Prostate gland (tissue), 2 donors: ENCODE data around the gene EPHA1. TPM values are rescaled to one million over a fixed set of nuclear protein-coding genes. Genes with fewer than 3 reads are reported as not detected.

Experiments used
- DNase-seq: peaks from one replicate; pipeline ENCODE4 v3.0.0-alpha.2; 2019; ENCODE audit warnings: low spot score
- H3K27ac ChIP-seq, 2 donors: fragments of 200-600 bp; sonication (generic); 2 replicates each; pipeline ENCODE4 v1.5.1; 2017 to 2019
- H3K27me3 ChIP-seq: fragments of 200-600 bp; sonication (generic); replicated peaks from 2 replicates; pipeline ENCODE4 v1.5.1; 2019; ENCODE audit not compliant: insufficient read depth
- H3K36me3 ChIP-seq, 2 donors: fragments of 200-600 bp; sonication (generic); 1 replicate in 1 of 2; 2 replicates in 1 of 2; pipeline versions ENCODE4 v1.5.1 to v1.8.1; 2017 to 2019
- H3K4me1 ChIP-seq: fragments of 200-600 bp; sonication (generic); replicated peaks from 2 replicates; pipeline ENCODE4 v1.5.1; 2019
- H3K4me3 ChIP-seq, 2 donors: fragments of 200-600 bp; sonication (generic); 2 replicates each; pipeline ENCODE4 v1.5.1; 2017 to 2019
- H3K9me3 ChIP-seq: fragments of 200-600 bp; sonication (generic); 2 replicates; pipeline ENCODE4 v1.5.1; 2017
- CTCF ChIP-seq, 4 experiments: fragments of 200-600 bp in 2 of 4; fragments of 450-650 bp in 2 of 4; sonication (generic) in 2 of 4; IDR thresholded peaks; 1 replicate in 3 of 4; 2 replicates in 1 of 4; pipeline ENCODE4 v1.5.1; 2016 to 2019; ENCODE audit warnings: antibody characterized with exemption in 4 of 4, mild to moderate bottlenecking in 2 of 4, moderate library complexity in 2 of 4
- POLR2A ChIP-seq: fragments of 450-650 bp; IDR thresholded peaks from one replicate; pipeline ENCODE4 v1.6.1; 2016; ENCODE audit warnings: antibody characterized with exemption, mild to moderate bottlenecking
- POLR2AphosphoS5 ChIP-seq: sonication (generic); formaldehyde crosslinking; IDR thresholded peaks from one replicate; pipeline ENCODE4 v1.6.1; 2017; ENCODE audit warnings: antibody characterized with exemption
- whole genome bisulfite sequencing: methylation state at CpG from one replicate; pipeline ENCODE4 v1.1.5; 2018; 5-methylcytosine and 5-hydroxymethylcytosine counted together
- intact Hi-C: fragments of 100-400 bp; cut with DNase I; formaldehyde crosslinking; loops from one replicate; pipeline ENCODE4 v1.14.2; 2022
- total RNA-seq, 2 donors: library from RNA; depleted of rRNA; stranded (reverse); fragments of >200 nt; gene quantifications; one replicate each; pipeline ENCODE4 v1.1.0, GENCODE V29; 2016

EPHA1 gene
- total RNA-seq, 2 donors from 2014 or later = 10.5 to 15.7 TPM

- Histone ChIP-seq H3K9me3 (no peaks in the 10 kb centered on the region), H3K36me3 (no peaks in the 10 kb centered on the region), H3K27me3 (no peaks in the 10 kb centered on the region), H3K4me1 (no peaks in the 10 kb centered on the region), H3K27ac (no peak overlapping the region), H3K4me3 (no peak overlapping the region)
- intact Hi-C loops = no loop called here
- TF ChIP-seq POLR2AphosphoS5 (no peak), POLR2A (no peak), CTCF (IDR thresholded peaks at IDR 0.05) (no peak)
- DNase-seq = no peak
- WGBS = 94% methylated on average over 2 of the region's 2 CpGs
Measured at GRCh38 chr7:143439866-143440265, 31.2 kb upstream of the EPHA1 start.

- Histone ChIP-seq H3K4me3 (no peak overlapping the region), H3K27me3 (no peaks in the 10 kb centered on the region), H3K9me3 (no peaks in the 10 kb centered on the region), H3K27ac (no peak overlapping the region), H3K4me1 (no peaks in the 10 kb centered on the region), H3K36me3 (no peaks in the 10 kb centered on the region)
- no peak for DNase-seq
- intact Hi-C loops = no loop called here
- TF ChIP-seq CTCF (IDR thresholded peaks at IDR 0.05) (no peak), POLR2A (no peak), POLR2AphosphoS5 (no peak)
- WGBS = 54% methylated on average over 4 of the region's 4 CpGs
Measured at GRCh38 chr7:143437578-143437977, 28.9 kb upstream of the EPHA1 start.

- intact Hi-C loops = no loop called here
- TF ChIP-seq POLR2AphosphoS5 (no peak), POLR2A (no peak), CTCF (IDR thresholded peaks at IDR 0.05) (no peak)
- 92% methylated on average over 3 of the region's 3 CpGs for WGBS
- no peaks in the 10 kb centered on the region for H3K27me3 ChIP-seq
- no peak overlapping the region for H3K27ac ChIP-seq
- H3K9me3 ChIP-seq = no peaks in the 10 kb centered on the region
- no peak for DNase-seq
- no peaks in the 10 kb centered on the region for H3K36me3 ChIP-seq
- no peak overlapping the region for H3K4me3 ChIP-seq
- H3K4me1 ChIP-seq = no peaks in the 10 kb centered on the region
Measured at GRCh38 chr7:143436325-143436946, 27.8 kb upstream of the EPHA1 start.

GRCh38 chr7:143435266-143435665 is 26.6 kb upstream of the EPHA1 start:
- Histone ChIP-seq H3K4me3 (no peak overlapping the region), H3K9me3 (no peaks in the 10 kb centered on the region), H3K27ac (no peak overlapping the region), H3K4me1 (no peaks in the 10 kb centered on the region), H3K27me3 (no peaks in the 10 kb centered on the region), H3K36me3 (no peaks in the 10 kb centered on the region)
- WGBS = 83% methylated on average over 2 of the region's 2 CpGs
- DNase-seq = no peak
- no peak for TF ChIP-seq POLR2AphosphoS5
- no peak for TF ChIP-seq CTCF (IDR thresholded peaks at IDR 0.05)
- TF ChIP-seq POLR2A = no peak
- intact Hi-C loops = no loop called here

GRCh38 chr7:143434660-143435059 is 26.0 kb upstream of the EPHA1 start:
- TF ChIP-seq POLR2A (no peak), POLR2AphosphoS5 (peak; percentile 92), CTCF (IDR thresholded peaks at IDR 0.05) (no peak)
- no peak overlapping the region for H3K4me3 ChIP-seq
- no peaks in the 10 kb centered on the region for H3K9me3 ChIP-seq
- no peaks in the 10 kb centered on the region for H3K36me3 ChIP-seq
- no peak overlapping the region for H3K27ac ChIP-seq
- 41% methylated on average over 9 of the region's 9 CpGs for WGBS
- no peaks in the 10 kb centered on the region for H3K4me1 ChIP-seq
- H3K27me3 ChIP-seq = no peaks in the 10 kb centered on the region
- peak; percentile 85 for DNase-seq
- intact Hi-C loops = no loop called here
